ENCODE data around the gene ADGRF5. TPM values are rescaled to one million over a fixed set of nuclear protein-coding genes. Genes with fewer than 3 reads are reported as not detected.

The ADGRF5 gene
- polyA plus RNA-seq, 1 experiment, result not detected

DNA sequence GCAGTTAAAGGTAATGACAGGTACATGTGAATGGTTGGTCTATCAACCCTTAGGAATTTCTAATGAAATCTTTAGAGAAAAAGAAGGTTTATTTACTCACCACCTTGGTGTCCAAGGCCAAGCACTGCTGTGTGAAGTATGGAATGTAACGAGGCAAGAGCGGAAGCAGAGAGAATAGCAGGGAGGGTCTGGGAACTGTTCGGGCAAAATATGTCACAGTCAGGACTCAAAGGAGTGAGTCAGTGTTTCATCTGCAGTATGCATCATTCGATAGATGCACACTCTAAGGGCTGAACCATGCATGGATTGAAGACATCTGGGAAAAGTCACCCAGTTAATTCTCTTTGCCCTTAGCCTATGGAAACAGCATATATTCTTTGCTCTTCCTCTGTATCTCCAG lies 33.2 kb downstream of the ADGRF5 start:
- no peak overlapping the region for H3K27ac ChIP-seq (ENCODE audit: low read depth, low read length)

DNA sequence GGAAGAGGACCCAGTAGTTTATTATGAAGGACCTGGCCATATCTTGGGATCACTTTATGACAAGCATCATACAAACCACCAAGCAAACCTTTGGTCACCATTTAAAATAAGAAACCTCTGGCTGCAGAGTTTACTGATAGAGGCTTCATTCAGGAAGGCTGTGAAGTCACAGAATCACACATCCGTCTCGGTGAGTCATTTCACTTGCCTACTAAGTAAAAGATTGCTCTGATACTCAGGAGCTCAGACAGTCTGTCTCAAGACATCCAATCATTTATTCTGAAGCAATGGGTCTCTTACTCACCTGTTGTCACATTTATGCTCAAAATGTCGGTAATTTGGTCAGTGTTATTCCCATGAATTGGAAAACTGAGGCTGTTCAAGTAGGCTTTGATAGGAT lies 33.7 kb downstream of the ADGRF5 start:
- Histone ChIP-seq H3K9me3 (ENCODE audit: control insufficient read depth, insufficient read depth, low read length) (no peaks in the 10 kb centered on the region), H3K27ac (ENCODE audit: low read depth, low read length) (no peak overlapping the region), H3K27me3 (ENCODE audit: control insufficient read depth, insufficient read depth, low read length) (no peaks in the 10 kb centered on the region), H3K4me3 (ENCODE audit: low read depth, low read length) (no peak overlapping the region)
- no peak for TF ChIP-seq CTCF (IDR thresholded peaks at IDR 0.05; ENCODE audit: low read depth, low read length)
- no peak for DNase-seq (ENCODE audit: low read depth, low spot score)
- ChIA-PET POLR2A (no interaction called here), CTCF (no interaction called here)

More for the DNA sequence above, 33.2 kb downstream of the ADGRF5 start:
- no peak for TF ChIP-seq CTCF (IDR thresholded peaks at IDR 0.05; ENCODE audit: low read depth, low read length)
- no peak for DNase-seq (ENCODE audit: low read depth, low spot score)
- H3K27me3 ChIP-seq (ENCODE audit: control insufficient read depth, insufficient read depth, low read length), result no peaks in the 10 kb centered on the region
- no peak overlapping the region for H3K4me3 ChIP-seq (ENCODE audit: low read depth, low read length)
- ChIA-PET CTCF (no interaction called here), POLR2A (no interaction called here)
- no peaks in the 10 kb centered on the region for H3K9me3 ChIP-seq (ENCODE audit: control insufficient read depth, insufficient read depth, low read length)

DNA sequence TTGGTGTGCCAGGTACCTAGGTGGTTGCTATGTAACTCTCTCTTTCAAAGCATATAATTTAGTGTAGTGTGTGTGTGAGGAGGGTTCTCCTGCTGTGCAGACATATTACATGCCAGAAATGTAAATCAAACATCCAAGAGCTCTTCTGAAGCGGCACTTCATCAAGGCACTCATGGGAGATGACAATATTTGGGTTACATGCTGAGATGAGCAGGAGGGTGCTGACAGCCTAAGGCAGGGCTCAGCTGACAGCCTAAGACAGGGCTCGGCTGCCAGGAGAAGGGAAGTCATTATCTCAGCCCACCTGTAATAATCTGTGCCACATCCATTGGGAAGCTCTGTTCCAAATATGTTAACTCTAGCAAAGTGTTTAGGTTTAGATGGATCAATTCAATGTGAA lies 39.1 kb downstream of the ADGRF5 start:
- H3K4me3 ChIP-seq (ENCODE audit: low read depth, low read length), result no peak overlapping the region
- no peak for TF ChIP-seq CTCF (IDR thresholded peaks at IDR 0.05; ENCODE audit: low read depth, low read length)
- POLR2A ChIA-PET, result no interaction called here

DNA sequence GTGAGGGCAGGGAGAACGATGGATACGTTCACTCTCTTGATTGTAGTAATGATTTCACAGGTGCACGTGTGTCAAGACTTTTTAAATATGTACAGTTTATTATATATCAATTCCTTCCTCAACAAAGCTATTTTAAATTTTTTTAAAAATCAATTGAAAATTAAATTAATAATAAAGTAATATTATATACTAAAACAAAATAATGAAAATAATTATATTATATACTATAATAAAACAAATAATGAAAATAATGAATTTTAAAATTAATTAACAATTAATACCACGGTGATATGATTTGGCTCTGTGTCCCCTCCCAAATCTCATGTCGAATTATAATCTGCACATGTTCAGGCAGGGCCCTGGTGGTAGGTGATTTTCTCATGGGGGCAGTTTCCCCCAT lies 42.7 kb downstream of the ADGRF5 start:
- TF ChIP-seq CTCF (IDR thresholded peaks at IDR 0.05; ENCODE audit: low read depth, low read length), result no peak
- CTCF ChIA-PET, result no interaction called here
- POLR2A ChIA-PET, result no interaction called here
- Histone ChIP-seq H3K9me3 (ENCODE audit: control insufficient read depth, insufficient read depth, low read length) (no peaks in the 10 kb centered on the region), H3K4me3 (ENCODE audit: low read depth, low read length) (no peak overlapping the region), H3K27ac (ENCODE audit: low read depth, low read length) (no peak overlapping the region), H3K27me3 (ENCODE audit: control insufficient read depth, insufficient read depth, low read length) (no peaks in the 10 kb centered on the region)
- DNase-seq (ENCODE audit: low read depth, low spot score), result no peak

More for the DNA sequence above, 39.1 kb downstream of the ADGRF5 start:
- Histone ChIP-seq H3K9me3 (ENCODE audit: control insufficient read depth, insufficient read depth, low read length) (no peaks in the 10 kb centered on the region), H3K27ac (ENCODE audit: low read depth, low read length) (no peak overlapping the region), H3K27me3 (ENCODE audit: control insufficient read depth, insufficient read depth, low read length) (no peaks in the 10 kb centered on the region)
- DNase-seq (ENCODE audit: low read depth, low spot score), result no peak
- CTCF ChIA-PET, result no interaction called here

GRCh38 chr6:46876126-46876525 lies 45.6 kb downstream of the ADGRF5 start:
- POLR2A ChIA-PET, result no interaction called here
- H3K9me3 ChIP-seq (ENCODE audit: control insufficient read depth, insufficient read depth, low read length), result no peaks in the 10 kb centered on the region

More at GRCh38 chr6:46876126-46876525, 45.6 kb downstream of the ADGRF5 start:
- no peak overlapping the region for H3K27ac ChIP-seq (ENCODE audit: low read depth, low read length)
- CTCF ChIA-PET, result no interaction called here
- H3K4me3 ChIP-seq (ENCODE audit: low read depth, low read length), result no peak overlapping the region
- H3K27me3 ChIP-seq (ENCODE audit: control insufficient read depth, insufficient read depth, low read length), result no peaks in the 10 kb centered on the region
- TF ChIP-seq CTCF (IDR thresholded peaks at IDR 0.05; ENCODE audit: low read depth, low read length), result no peak
- no peak for DNase-seq (ENCODE audit: low read depth, low spot score)

Data from AG04450 (cell line).